Measurements from ENCODE around the gene HEATR1.
A peak's percentile ranks its signal among the peaks of the same experiment; 100 is the strongest.

The HEATR1 gene

DNA sequence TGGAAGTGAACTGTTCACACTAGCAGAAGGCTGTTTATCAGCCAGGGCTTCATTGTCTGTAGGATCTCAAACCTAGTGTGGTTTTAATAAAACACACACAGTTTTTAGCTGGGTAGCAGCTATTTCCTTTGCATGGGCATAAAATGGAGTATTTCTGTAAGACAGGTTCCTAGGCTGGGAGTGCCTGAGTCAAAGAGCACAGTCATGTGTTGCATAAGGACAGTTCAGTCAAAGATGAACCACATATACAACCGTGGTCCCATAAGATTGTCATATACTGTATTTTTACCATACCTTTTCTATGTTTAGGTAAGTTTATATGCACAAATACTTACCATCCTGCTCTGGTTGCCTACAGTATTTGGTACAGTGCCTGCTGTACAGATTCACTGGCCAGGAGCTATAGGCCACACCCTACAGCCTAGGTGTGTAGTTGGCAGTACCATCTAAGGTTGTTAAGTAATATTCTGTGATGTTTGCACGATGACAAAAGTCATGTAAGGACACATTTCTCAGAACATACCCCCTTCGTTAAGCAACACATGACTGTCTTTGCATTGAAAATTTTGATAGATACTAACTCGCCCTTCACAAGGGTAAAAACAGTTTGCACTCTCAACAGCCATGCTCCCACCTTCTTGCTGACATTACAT, 63.4 kb downstream of the HEATR1 start:
- DNase-seq (ENCODE audit: low read depth in 3 of 3) = no peak

DNA sequence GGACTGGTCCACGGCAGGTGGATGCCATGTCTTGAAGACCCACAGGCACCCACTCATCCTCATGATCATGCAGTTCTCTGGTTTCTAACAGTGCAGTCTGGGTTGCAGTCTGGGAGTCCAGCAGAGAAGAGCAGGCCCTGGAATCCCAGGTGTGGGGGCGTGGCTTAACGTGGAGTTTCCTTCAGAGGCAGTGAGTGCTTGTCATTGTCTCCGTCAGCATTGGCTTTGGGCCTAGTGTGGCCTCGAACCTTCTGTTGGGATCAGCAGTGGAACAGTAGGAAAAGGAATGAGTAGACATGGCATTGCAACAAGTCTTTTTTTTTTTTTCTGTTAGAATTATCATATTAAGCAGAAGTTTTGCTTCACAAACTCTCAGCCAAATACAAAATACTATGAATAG, 67.8 kb downstream of the HEATR1 start:
- no peak for DNase-seq (ENCODE audit: low read depth in 3 of 3)

- no peak for DNase-seq (ENCODE audit: low read depth in 3 of 3)
Measured at GRCh38 chr1:236535662-236536161, 68.6 kb downstream of the HEATR1 start.

DNA sequence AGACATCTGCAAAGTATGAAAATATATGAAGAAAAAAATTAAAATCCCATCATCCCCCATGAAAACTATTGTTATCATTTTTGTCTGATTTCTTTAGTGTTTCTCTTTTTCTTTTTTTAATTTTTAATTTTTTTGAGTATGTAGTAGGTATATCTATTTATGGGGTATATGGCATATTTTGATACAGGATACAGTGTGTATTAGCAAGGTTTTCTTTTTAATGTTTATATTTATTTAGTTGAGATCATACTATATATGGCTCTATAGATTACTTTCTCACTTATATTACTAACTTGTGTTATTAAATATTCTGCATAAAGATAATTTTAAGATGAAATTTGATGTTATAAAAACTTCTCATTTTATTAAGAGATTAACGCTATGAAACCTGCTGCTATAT, 69.1 kb downstream of the HEATR1 start:
- DNase-seq (ENCODE audit: low read depth in 3 of 3) = no peak

DNA sequence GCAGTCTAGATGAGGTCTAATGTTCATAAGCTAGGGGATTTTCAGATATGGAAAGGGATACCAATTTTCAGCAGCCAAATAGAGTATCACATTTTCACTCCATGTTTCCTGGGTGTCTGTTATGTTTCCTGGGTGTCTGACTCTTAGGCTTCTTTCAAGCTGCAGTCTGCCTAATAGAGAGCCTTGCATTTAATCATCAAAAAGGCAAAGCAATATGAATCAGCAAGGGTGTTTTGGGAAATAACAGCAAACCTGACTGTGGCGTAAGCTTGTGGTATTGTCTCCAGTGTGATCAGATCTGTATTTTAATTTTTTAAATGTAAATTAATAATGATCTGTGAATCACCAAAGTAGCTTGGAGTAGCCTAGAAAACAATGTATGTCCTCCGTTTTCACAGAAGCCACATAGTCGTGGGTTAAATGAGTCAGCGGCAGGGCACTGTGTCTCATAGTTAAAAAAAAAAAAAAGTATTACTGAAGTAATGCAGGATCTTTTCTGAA, 70.1 kb downstream of the HEATR1 start:
- DNase-seq (ENCODE audit: low read depth in 3 of 3) = peak in 2 of 3 experiments; percentile 19 to 42

GRCh38 chr1:236532850-236533249, 71.5 kb downstream of the HEATR1 start:
- no peak for DNase-seq (ENCODE audit: low read depth in 3 of 3)

DNA sequence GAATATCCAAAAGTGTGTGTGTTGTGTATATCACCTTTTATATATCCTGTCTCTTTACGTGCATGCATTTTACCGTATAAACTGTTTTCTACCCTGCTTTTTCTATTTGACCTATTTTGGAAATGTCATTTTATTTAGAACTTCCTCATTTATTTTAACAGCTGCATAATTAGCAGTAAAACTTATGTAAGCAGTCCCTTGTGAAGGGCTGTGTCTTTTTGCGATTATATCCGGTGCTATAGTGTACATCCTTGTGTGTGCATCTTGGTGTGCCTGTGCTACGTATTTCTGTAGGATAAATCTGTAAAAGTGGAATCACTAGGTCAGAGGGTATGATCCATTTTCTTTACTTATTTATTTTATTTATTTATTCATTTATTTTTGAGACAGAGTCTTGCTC, 73.4 kb downstream of the HEATR1 start:
- DNase-seq (ENCODE audit: low read depth in 3 of 3) = no peak

DNA sequence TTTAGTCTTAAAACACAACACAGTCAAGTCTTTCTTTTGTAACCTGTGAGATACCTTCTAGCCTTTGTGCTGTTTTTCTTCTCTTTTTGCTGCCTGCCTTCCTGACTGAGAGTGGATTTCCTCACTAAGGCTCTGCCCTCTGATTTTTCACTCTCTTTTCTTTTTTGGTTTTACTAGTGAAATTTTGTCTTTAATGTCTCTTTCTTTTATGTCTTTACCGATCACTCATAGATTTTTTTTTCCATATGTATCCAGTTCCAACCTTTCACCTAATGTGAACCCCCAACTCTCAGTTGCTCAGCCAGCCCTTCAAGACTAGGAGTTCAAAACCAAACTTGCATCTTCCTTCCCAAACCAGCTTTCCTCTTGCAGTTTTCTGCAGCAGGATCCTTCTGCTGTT, 74.0 kb downstream of the HEATR1 start:
- DNase-seq (ENCODE audit: low read depth in 3 of 3) = no peak

DNA sequence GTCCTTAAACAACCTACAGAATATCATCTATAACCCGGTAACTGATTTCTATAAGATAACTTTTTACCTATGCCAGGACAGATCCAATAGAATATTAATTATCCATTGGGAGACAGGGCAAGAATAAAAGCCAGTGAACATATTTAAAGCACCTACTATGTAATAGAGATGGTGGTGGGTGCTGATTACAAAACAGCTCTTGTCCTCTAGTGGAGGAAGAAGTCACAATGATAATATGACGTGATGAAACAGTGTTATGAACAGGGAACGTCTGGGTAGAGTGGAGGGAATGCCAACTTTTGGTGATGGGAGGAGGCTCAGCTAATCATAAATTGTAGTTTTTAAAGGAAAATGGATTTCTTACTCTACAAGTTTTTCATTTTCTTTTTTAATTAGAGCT, 78.2 kb downstream of the HEATR1 start:
- DNase-seq (ENCODE audit: low read depth in 3 of 3) = no peak

DNA sequence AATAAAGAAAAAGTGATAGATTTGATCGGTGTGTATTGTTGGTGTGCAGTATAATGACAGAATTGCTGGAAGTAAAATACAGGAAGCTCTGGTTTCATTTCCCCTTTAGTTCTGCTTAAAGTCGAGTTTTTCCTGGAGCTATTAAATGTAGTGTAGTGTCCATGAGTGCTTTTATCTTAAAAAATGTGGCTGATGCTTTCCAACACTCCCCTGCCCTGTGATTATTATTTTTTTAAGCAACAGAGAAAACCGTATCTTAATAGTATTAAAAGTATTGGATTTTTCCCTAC, 79.5 kb downstream of the HEATR1 start:
- DNase-seq (ENCODE audit: low read depth in 3 of 3) = no peak

DNA sequence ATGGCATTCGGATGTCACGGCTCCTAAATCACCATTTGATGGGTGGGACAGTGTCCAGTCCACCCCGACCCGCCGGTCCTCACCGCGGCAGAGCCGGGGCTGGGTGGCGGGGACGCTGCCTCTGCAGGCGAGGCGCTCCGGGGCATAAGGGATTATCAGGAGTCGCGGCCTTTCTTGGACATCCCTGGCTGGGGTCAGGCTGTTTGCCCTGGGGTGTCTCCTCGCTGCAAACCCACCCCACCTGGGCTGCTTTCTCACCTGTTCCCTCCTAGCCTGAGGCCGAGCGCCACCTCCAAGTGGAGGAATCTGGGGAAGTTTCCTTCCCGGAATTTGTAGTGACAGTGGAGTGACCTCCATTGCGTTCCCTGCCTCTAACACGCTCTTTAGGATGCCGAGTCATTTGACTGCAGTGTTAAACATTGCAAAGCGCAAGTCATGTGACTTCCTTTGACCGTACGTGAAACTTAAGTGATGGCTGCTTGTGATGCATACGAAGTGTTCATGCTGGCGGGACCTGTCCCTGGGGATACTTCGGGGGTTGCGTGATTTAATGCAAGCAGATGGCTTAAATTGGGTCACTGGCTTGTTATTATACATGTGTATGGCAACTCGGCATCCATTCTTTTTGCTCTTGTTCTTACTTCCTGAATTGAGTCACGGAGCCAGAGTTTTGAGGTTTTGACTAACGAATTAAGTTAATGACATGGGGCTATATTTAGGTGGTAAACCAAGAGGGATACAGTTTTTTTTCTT, 80.0 kb downstream of the HEATR1 start:
- peak in 2 of 3 experiments; percentile 18 to 50 for DNase-seq (ENCODE audit: low read depth in 3 of 3)

- DNase-seq (ENCODE audit: low read depth in 3 of 3) = peak; percentile 77 to 92 (median 77)
Measured at GRCh38 chr1:236523704-236524141, 80.6 kb downstream of the HEATR1 start, which contains the start of gene LGALS8. Gene LGALS8 (plus strand): TSS chr1:236523982. CDS start chr1:236526071, 2,089 bp downstream.

DNA sequence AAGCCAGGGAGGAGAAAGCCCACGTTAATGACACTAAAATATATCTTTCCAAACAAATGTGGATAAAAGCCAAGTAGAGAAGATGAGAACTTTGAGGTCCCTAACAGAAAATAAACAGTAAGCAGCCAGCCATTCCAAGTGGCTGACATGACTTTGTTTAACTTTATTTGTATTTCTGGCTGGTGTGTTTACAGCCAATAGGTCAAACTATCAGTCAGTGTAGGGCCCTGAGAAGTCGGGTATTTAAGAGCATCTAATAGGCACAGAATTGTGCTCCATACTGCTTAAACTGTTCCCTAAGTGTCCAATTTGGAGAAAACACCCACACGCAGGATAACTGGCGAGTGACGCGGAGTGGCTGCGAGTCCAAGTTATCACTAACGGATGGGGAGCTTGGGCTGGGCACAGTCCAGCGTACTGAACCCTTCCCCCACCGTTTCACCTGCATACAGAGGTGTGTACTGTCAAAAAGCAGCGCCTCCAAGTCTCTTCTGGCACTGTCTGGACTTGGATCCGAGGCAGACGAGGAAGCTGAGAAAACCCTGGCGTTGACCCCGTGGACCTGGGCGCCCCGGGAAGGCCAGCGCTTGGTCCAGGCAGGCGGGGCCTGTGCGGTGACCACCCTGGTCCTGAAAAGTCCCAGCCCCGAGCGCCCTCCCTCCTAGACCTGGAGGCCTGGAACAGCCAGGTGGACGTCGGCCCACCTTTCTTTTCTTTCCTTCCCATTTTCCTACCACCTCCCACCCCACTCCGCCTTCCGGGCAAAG, 81.2 kb downstream of the HEATR1 start:
- DNase-seq (ENCODE audit: low read depth in 3 of 3) = no peak

- no peak for DNase-seq (ENCODE audit: low read depth in 3 of 3)
Measured at GRCh38 chr1:236520445-236521005, 83.8 kb downstream of the HEATR1 start.

- no peak for DNase-seq (ENCODE audit: low read depth in 3 of 3)
Measured at GRCh38 chr1:236518322-236518721, 86.0 kb downstream of the HEATR1 start.

- no peak for DNase-seq (ENCODE audit: low read depth in 3 of 3)
Measured at GRCh38 chr1:236516929-236517704, 87.2 kb downstream of the HEATR1 start.

DNA sequence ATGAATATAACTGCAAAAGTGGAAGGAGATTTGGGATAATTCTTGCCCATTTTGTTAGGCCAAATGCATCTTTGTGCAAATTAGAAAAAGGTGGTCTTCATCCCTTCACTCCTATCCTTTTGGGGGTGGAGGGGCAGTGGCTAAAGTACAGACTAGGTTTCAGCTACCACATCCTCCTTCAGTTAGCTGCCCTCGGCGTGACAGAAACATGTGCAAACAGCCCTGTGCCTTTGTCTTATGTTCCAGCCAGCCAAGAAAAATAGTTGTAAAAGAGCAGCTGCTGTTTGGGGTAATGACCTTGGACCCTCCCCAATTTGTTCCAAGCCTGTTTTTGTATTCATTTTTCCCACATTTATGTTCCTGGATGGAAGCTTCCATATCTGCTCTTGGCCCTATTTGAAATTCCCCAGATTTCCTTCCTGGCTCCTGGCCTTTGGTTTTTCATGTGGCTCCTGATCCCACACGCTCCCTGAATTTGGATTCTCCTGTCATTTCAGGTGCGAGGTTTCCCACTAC, 88.8 kb downstream of the HEATR1 start:
- DNase-seq (ENCODE audit: low read depth in 3 of 3) = no peak

DNA sequence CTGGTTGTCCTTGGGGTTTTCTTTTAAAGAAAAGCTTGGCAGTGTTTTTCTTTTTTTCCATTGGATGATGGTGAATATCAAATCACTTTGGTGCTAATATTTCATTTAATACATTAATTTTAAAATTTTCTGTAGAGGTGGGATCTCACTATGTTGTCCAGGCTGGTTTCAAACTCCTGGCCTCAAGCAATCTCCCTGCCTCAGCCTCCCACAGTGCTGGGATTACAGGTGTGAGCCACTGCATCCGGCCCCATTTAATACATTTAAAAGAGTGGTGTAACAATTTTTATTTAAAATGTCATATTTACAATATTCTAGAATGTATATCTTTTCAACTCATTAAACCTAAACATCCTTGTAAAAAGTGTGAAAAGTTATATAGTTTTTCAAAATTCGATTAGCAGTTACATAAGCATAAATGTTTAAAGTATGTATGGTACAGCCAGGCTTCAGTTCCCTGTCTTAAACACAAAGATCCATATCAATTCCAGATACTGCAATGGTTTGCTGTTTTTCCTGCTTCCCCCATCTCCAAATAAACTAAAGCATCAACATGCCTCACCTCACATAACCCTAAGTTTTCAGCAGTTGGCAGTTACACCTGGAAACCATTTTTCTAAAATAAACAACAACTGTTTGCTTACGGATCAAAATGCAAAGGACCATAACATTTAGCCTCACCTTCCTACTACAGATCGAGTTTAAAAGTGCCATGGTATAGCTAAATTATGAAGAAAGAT, 89.4 kb downstream of the HEATR1 start:
- DNase-seq (ENCODE audit: low read depth in 3 of 3) = no peak

DNA sequence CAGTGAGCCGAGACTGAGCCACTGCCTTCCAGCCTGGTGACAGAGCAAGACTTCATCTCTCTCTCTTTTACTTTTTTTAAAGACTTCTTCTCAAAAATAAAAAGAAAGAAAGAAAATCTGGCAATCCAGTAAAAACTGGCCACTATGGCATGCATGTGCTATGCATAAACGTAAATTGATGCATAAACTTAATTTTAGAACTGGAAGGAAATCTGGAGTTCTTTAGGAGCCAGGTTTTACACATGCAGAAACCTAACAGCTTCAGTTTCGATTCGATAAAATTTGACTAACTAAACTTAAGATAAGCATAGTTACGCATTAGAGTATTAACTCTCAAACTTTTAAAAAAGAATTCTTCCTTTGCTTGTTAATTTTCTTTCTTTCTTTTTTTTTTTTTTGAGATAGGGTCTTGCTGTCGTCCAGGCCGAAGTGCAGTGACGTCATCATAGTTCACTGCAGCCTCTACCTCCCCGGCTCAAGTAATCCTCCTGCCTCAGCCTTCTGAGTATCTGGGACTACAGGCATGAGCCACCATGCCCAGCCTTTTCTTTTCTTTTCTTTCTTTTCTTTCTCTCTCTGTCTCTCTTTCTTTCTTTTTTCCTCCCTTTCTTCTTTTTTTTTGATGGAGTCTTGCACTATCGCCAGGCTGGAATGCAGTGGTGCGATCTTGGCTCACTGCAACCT, 92.4 kb downstream of the HEATR1 start:
- DNase-seq (ENCODE audit: low read depth in 3 of 3) = no peak

All from stimulated activated CD4-positive, alpha-beta T cell treated with anti-CD3 and anti-CD28 coated beads, TNF-alpha, amount 100 ng/mL, for 24 hours (primary cell).